ENCODE measurements around the gene TRDMT1. TPM values are rescaled to one million over a fixed set of nuclear protein-coding genes. Genes with fewer than 3 reads are reported as not detected.

Gene TRDMT1
- total RNA-seq, 1 donor from 2014 or later, result 6.6 TPM

GRCh38 chr10:17202999-17203398, 1.5 kb upstream of the TRDMT1 start:
- peak overlapping the region; percentile 35 for H3K27ac Mint-ChIP-seq (ENCODE audit: unreplicated experiment)

GRCh38 chr10:17202506-17202905, 1.0 kb upstream of the TRDMT1 start:
- Mint-ChIP-seq H3K36me3 (ENCODE audit: unreplicated experiment) (no peaks in the 10 kb centered on the region), H3K4me1 (ENCODE audit: unreplicated experiment) (peaks cover 35% of the 10 kb centered on the region), H3K9me3 (ENCODE audit: unreplicated experiment) (no peaks in the 10 kb centered on the region), H3K27ac (ENCODE audit: unreplicated experiment) (peak overlapping the region; percentile 95), H3K4me3 (ENCODE audit: unreplicated experiment) (no peak overlapping the region), H3K27me3 (ENCODE audit: unreplicated experiment) (no peaks in the 10 kb centered on the region)
- DNase-seq (ENCODE audit: extremely low spot score, unreplicated experiment), result no peak
- TF ChIP-seq CTCF (IDR thresholded peaks at IDR 0.05), result no peak

More at GRCh38 chr10:17202999-17203398, 1.5 kb upstream of the TRDMT1 start:
- DNase-seq (ENCODE audit: extremely low spot score, unreplicated experiment), result no peak
- Mint-ChIP-seq H3K27me3 (ENCODE audit: unreplicated experiment) (no peaks in the 10 kb centered on the region), H3K9me3 (ENCODE audit: unreplicated experiment) (no peaks in the 10 kb centered on the region), H3K4me1 (ENCODE audit: unreplicated experiment) (peaks cover 35% of the 10 kb centered on the region), H3K36me3 (ENCODE audit: unreplicated experiment) (no peaks in the 10 kb centered on the region), H3K4me3 (ENCODE audit: unreplicated experiment) (no peak overlapping the region)
- no peak for TF ChIP-seq CTCF (IDR thresholded peaks at IDR 0.05)

- no peaks in the 10 kb centered on the region for H3K9me3 Mint-ChIP-seq (ENCODE audit: unreplicated experiment)
- peaks cover 34% of the 10 kb centered on the region for H3K4me1 Mint-ChIP-seq (ENCODE audit: unreplicated experiment)
- H3K27ac Mint-ChIP-seq (ENCODE audit: unreplicated experiment), result peak overlapping the region; percentile 95
- TF ChIP-seq CTCF (IDR thresholded peaks at IDR 0.05), result no peak
- no peaks in the 10 kb centered on the region for H3K27me3 Mint-ChIP-seq (ENCODE audit: unreplicated experiment)
- no peak for DNase-seq (ENCODE audit: extremely low spot score, unreplicated experiment)
- H3K36me3 Mint-ChIP-seq (ENCODE audit: unreplicated experiment), result no peaks in the 10 kb centered on the region
- peak overlapping the region; percentile 94 for H3K4me3 Mint-ChIP-seq (ENCODE audit: unreplicated experiment)
Measured at GRCh38 chr10:17201794-17202116, 283 bp upstream of the TRDMT1 start.

- Mint-ChIP-seq H3K27me3 (ENCODE audit: unreplicated experiment) (no peaks in the 10 kb centered on the region), H3K4me1 (ENCODE audit: unreplicated experiment) (peaks cover 27% of the 10 kb centered on the region), H3K9me3 (ENCODE audit: unreplicated experiment) (no peaks in the 10 kb centered on the region), H3K27ac (ENCODE audit: unreplicated experiment) (peak overlapping the region; percentile 95), H3K4me3 (ENCODE audit: unreplicated experiment) (peak overlapping the region; percentile 94), H3K36me3 (ENCODE audit: unreplicated experiment) (no peaks in the 10 kb centered on the region)
- TF ChIP-seq CTCF (IDR thresholded peaks at IDR 0.05), result no peak
- DNase-seq (ENCODE audit: extremely low spot score, unreplicated experiment), result no peak
Measured at GRCh38 chr10:17200001-17200911, 1.2 kb downstream of the TRDMT1 start.

GRCh38 chr10:17199351-17199804, 2.1 kb downstream of the TRDMT1 start:
- Mint-ChIP-seq H3K4me1 (ENCODE audit: unreplicated experiment) (peaks cover 27% of the 10 kb centered on the region), H3K9me3 (ENCODE audit: unreplicated experiment) (no peaks in the 10 kb centered on the region), H3K27ac (ENCODE audit: unreplicated experiment) (peak overlapping the region; percentile 95), H3K36me3 (ENCODE audit: unreplicated experiment) (no peaks in the 10 kb centered on the region), H3K4me3 (ENCODE audit: unreplicated experiment) (peak overlapping the region; percentile 94), H3K27me3 (ENCODE audit: unreplicated experiment) (no peaks in the 10 kb centered on the region)
- DNase-seq (ENCODE audit: extremely low spot score, unreplicated experiment), result no peak
- TF ChIP-seq CTCF (IDR thresholded peaks at IDR 0.05), result no peak
